PC-9 (cell line): Measurements from ENCODE around the gene TCF4. TPM values are rescaled to one million over a fixed set of nuclear protein-coding genes. Genes with fewer than 3 reads are reported as not detected.

Experiments
- BruUV-seq: library from RNA; stranded (reverse); fragments of 400-500 nt; replicated peaks from 2 replicates; lab custom pipeline; 2021; lab: Mats Ljungman, UMichigan
- CTCF ChIA-PET: fragments of 300-600 bp; sonication (Branson Sonifier 250); formaldehyde crosslinking; loops from one replicate; lab custom pipeline; 2022; ENCODE audit warnings: antibody characterized with exemption; lab: Charles Lee
- POLR2A ChIA-PET: fragments of 300-600 bp; sonication (Branson Sonifier 250); formaldehyde crosslinking; loops from one replicate; lab custom pipeline; 2022; ENCODE audit warnings: antibody characterized with exemption; ENCODE audit not compliant: unreplicated experiment; lab: Charles Lee
- DNase-seq, 2 experiments: peaks; one replicate each; pipeline versions ENCODE4 v3.0.0 to v3.0.0-alpha.2; 2015 to 2022; ENCODE audit warnings: mixed read lengths in 1 of 2
- H2AFZ ChIP-seq: fragments of 200-600 bp; sonication (generic); 2 replicates; pipeline ENCODE4 v1.8.1; 2017; ENCODE audit warnings: antibody characterized with exemption
- H3F3A ChIP-seq: fragments of 200-600 bp; sonication (generic); 2 replicates; pipeline ENCODE4 v1.8.1; 2017; ENCODE audit warnings: antibody characterized with exemption, mild to moderate bottlenecking, low read depth; ENCODE audit not compliant: insufficient read depth
- H3K27ac ChIP-seq: fragments of 200-600 bp; sonication (generic); 2 replicates; pipeline ENCODE4 v1.6.1; 2016; ENCODE audit warnings: mixed run types
- H3K27me3 ChIP-seq: fragments of 200-600 bp; sonication (generic); 2 replicates; pipeline ENCODE4 v1.6.1; 2016; ENCODE audit warnings: low read depth, mixed run types; ENCODE audit not compliant: insufficient read depth
- H3K36me3 ChIP-seq: fragments of 200-600 bp; sonication (generic); 2 replicates; pipeline ENCODE4 v1.6.1; 2016; ENCODE audit warnings: low read depth, mixed run types
- H3K4me1 ChIP-seq: fragments of 200-600 bp; sonication (generic); replicated peaks from 2 replicates; pipeline ENCODE4 v1.6.1; 2016; ENCODE audit warnings: mixed run types; ENCODE audit not compliant: insufficient read depth
- H3K4me2 ChIP-seq: fragments of 200-600 bp; sonication (generic); 2 replicates; pipeline ENCODE4 v1.6.1; 2017; ENCODE audit warnings: mixed run types
- H3K4me3 ChIP-seq: fragments of 200-600 bp; sonication (generic); 2 replicates; pipeline ENCODE4 v1.6.1; 2016; ENCODE audit warnings: mixed run types
- H3K79me2 ChIP-seq: fragments of 200-600 bp; sonication (generic); 2 replicates; pipeline ENCODE4 v1.6.1; 2017; ENCODE audit warnings: low read depth, mixed run types
- H3K9me2 ChIP-seq: fragments of 200-600 bp; sonication (generic); 2 replicates; pipeline ENCODE4 v1.8.1; 2017; ENCODE audit warnings: mild to moderate bottlenecking; ENCODE audit not compliant: insufficient read depth
- H3K9me3 ChIP-seq: fragments of 200-600 bp; sonication (generic); 2 replicates; pipeline ENCODE4 v1.8.1; 2016; ENCODE audit warnings: low read depth; ENCODE audit not compliant: insufficient read depth
- H4K20me1 ChIP-seq: fragments of 200-600 bp; sonication (generic); 2 replicates; pipeline ENCODE4 v1.8.1; 2017; ENCODE audit not compliant: insufficient read depth
- CTCF ChIP-seq: fragments of 200-600 bp; sonication (generic); conservative IDR thresholded peaks from 2 replicates; pipeline ENCODE4 v1.6.1; 2017; ENCODE audit warnings: mixed run types, antibody characterized with exemption, mild to moderate bottlenecking, moderate library complexity
- EZH2 ChIP-seq: fragments of 200-600 bp; sonication (generic); IDR thresholded peaks from 2 replicates; pipeline ENCODE4 v1.8.0; 2017; ENCODE audit warnings: antibody characterized with exemption, low read depth
- intact Hi-C: fragments of 100-400 bp; cut with micrococcal nuclease; formaldehyde crosslinking; loops from one replicate; pipeline ENCODE4 v1.10.0; 2022; ENCODE audit not compliant: unreplicated experiment
- total RNA-seq: library from RNA; stranded (reverse); gene quantifications from 2 replicates; pipeline ENCODE4 v1.2.3, GENCODE V29; 2021

TCF4 gene
- total RNA-seq, 1 experiment from 2014 or later: 0.74 TPM

GRCh38 chr18:55477860-55478581, 110.0 kb downstream of the TCF4 start:
- POLR2A ChIA-PET: no interaction called here
- no peak for DNase-seq
- CTCF ChIA-PET: no interaction called here

DNA sequence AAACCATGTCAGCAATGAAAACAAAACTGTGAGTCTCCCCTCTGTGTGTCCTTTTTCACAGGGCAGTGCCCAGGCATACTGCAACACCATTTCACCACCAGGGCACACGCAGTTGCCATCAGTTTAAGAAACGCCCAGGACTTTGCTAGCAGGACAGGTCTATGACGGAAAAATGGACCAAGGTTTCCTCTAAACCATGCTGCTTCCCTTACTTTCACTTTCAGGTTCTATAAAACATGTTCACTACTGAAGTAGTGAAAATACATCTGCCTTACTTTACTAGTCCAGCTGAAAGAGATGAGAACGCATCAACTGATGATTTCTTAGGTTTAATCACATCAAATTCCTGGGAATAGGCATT, 110.5 kb downstream of the TCF4 start:
- Histone ChIP-seq H3K36me3 (no peaks in the 10 kb centered on the region), H3K27ac (no peak overlapping the region), H3K4me3 (no peak overlapping the region), H4K20me1 (no peaks in the 10 kb centered on the region), H3K4me2 (no peak overlapping the region), H3K4me1 (no peaks in the 10 kb centered on the region), H3K9me3 (no peaks in the 10 kb centered on the region), H3F3A (no peaks in the 10 kb centered on the region), H3K27me3 (no peaks in the 10 kb centered on the region), H3K9me2 (no peaks in the 10 kb centered on the region), H2AFZ (no peak overlapping the region), H3K79me2 (no peaks in the 10 kb centered on the region)
- intact Hi-C loops: no loop called here
- no TSS peak for BruUV-seq
- CTCF ChIA-PET: no interaction called here
- no peak for DNase-seq
- TF ChIP-seq EZH2: no peak
- no peak for TF ChIP-seq CTCF
- POLR2A ChIA-PET: no interaction called here

More at GRCh38 chr18:55477860-55478581, 110.0 kb downstream of the TCF4 start:
- no peaks in the 10 kb centered on the region for H3K9me2 ChIP-seq
- H3K4me2 ChIP-seq: no peak overlapping the region
- H2AFZ ChIP-seq: no peak overlapping the region
- no peaks in the 10 kb centered on the region for H4K20me1 ChIP-seq
- no peaks in the 10 kb centered on the region for H3K27me3 ChIP-seq
- no peaks in the 10 kb centered on the region for H3K79me2 ChIP-seq
- no peaks in the 10 kb centered on the region for H3K9me3 ChIP-seq
- H3K4me3 ChIP-seq: no peak overlapping the region
- no peak overlapping the region for H3K27ac ChIP-seq
- intact Hi-C loops: no loop called here
- no TSS peak for BruUV-seq
- TF ChIP-seq CTCF (no peak), EZH2 (no peak)
- H3K36me3 ChIP-seq: no peaks in the 10 kb centered on the region
- H3F3A ChIP-seq: no peaks in the 10 kb centered on the region
- H3K4me1 ChIP-seq: no peaks in the 10 kb centered on the region

DNA sequence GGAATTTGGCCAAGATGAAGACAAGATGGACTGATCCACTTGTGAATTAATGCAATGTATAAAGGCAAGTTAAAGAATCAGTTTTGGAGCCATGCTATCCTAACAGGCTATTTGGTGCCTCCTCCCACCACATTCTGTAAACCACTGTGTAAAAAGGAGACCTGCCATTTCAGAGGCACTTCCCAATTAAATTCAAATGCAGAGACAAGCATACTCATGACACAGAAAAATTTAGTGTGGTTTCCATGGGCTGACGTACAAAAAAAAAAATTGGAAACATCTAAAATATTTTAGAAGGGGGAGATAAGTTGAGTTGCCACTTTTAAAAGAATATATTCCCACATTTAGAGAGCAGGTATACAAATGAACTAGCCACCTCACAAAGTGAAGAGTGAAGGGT, 112.1 kb downstream of the TCF4 start:
- intact Hi-C loops: no loop called here

More for the DNA sequence above, 112.1 kb downstream of the TCF4 start:
- H3K9me2 ChIP-seq: no peaks in the 10 kb centered on the region
- H3F3A ChIP-seq: no peaks in the 10 kb centered on the region
- H2AFZ ChIP-seq: no peak overlapping the region
- no peak overlapping the region for H3K27ac ChIP-seq
- H3K36me3 ChIP-seq: no peaks in the 10 kb centered on the region
- BruUV-seq: no TSS peak
- H3K9me3 ChIP-seq: no peaks in the 10 kb centered on the region
- no peak for TF ChIP-seq CTCF
- no peak for TF ChIP-seq EZH2
- H3K27me3 ChIP-seq: no peaks in the 10 kb centered on the region
- no peak for DNase-seq
- ChIA-PET CTCF (no interaction called here), POLR2A (no interaction called here)
- H3K4me2 ChIP-seq: no peak overlapping the region
- H3K4me1 ChIP-seq: no peaks in the 10 kb centered on the region
- H3K4me3 ChIP-seq: no peak overlapping the region
- no peaks in the 10 kb centered on the region for H4K20me1 ChIP-seq
- no peaks in the 10 kb centered on the region for H3K79me2 ChIP-seq
